NCI-H510A treated with DMSO at 0.1 percent for 48 hours (cell line): ENCODE measurements around the gene PCSK6.
"Not testable (repeated sequence)": the region's sequence is repeated elsewhere in the genome, so short reads cannot be mapped to it uniquely, and the experiment has no call there.

Experiments used
- DNase-seq: peaks from one replicate; lab custom pipeline; 2025; lab: John Stamatoyannopoulos, UW

Gene PCSK6

DNA sequence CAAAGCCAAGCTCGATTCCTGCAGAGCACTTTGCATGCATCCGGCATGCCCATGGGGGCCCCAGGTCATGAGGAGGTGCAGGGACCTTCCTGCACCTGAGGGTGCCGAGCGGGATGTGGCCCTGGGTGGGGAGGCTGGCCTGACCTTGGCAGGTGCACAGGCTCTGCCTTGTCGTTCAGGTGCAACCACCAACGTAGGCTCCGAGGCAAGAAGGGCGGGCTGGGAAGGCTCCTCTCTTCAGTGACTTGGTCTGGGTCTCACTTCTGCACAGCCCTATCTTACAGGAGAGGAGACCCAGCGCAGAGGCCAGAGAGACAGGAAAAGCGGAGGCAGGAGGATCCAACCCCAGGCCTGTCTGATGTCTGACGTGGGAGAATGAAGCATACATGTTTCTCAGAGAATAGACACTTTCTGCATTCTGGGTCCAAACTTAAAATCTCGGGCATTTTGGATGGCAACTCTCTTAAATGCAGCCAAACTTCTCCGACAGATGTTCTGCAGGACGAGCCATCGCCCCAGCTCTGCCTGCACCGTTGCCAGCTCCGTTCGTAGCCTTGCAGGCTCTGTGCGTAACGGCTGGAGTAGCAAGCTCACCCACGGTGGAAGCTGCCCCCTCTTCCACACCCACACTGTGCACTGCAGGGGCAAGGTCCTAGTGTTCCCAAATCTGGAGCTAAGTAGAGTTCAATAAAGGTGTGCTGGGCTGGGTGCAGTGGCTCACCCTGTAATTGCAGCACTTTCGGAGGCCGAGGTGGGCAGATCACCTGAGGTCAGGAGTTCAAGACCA, 133.6 kb downstream of the PCSK6 start:
- DNase-seq, result no peak

- no peak for DNase-seq
Observed at GRCh38 chr15:101354891-101355623, 134.4 kb downstream of the PCSK6 start.

GRCh38 chr15:101353240-101353639, 136.3 kb downstream of the PCSK6 start:
- DNase-seq, result no peak

DNA sequence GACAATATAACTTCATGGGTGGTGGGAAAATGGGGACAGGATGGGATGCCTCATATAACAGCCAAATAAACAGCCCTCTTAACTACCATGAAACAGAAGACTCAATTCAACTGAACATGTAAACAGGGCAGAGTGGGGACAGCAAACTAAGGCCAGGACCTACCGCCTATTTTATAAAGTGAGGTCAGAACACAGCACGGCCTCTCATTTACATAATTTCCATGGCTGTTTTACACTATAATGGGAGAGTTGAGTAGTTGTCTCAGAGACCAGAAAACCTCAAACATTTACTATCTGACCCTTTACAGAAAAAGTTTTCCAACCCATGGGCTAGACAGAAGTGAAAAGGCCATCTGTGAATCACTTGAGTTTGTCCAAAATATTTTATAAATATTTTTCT, 137.8 kb downstream of the PCSK6 start:
- DNase-seq, result no peak

GRCh38 chr15:101349047-101349951, 140.2 kb downstream of the PCSK6 start:
- no peak for DNase-seq

GRCh38 chr15:101348643-101349042, 140.9 kb downstream of the PCSK6 start:
- no peak for DNase-seq

DNA sequence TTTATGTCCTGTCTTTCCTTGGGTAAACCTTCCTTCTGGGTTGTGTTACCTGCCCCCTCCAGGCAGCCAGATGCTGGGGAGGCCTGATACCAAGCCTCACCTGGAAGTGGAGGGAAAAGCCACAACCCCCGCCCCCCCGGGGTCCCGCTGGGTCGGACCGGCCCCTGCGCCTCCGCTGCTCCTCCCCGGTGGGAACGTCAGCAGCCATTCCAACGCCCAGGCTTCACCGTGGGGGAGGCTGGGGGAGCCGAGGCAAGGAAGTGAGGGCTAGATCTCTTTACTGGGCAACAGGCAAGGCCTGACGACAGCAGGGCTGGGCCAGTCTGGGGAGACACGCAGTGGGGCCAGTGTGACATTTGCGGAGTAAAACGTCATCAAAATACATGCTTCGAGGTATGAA, 141.5 kb downstream of the PCSK6 start:
- no peak for DNase-seq

DNA sequence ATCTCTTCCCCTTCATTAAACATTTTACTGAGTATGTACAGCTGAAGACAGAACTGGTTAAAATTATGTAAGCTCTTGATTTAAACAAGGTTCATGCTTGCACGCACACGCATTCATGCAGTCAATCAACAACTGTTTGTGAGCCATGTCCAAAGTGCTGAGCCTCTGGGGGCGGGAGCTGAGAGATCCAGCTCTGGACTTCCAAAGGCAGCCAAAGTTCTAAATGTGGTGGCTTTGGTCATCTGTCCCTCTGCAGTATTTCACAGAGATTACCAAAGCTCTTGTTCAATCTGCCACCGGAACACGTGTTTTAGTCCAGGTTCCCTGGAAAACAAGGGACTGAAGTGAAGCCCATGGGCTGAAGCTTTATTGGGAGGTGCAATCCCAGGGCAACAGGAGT, 142.1 kb downstream of the PCSK6 start:
- DNase-seq, result no peak

- DNase-seq, result no peak
Observed at GRCh38 chr15:101346928-101347327, 142.6 kb downstream of the PCSK6 start.

DNA sequence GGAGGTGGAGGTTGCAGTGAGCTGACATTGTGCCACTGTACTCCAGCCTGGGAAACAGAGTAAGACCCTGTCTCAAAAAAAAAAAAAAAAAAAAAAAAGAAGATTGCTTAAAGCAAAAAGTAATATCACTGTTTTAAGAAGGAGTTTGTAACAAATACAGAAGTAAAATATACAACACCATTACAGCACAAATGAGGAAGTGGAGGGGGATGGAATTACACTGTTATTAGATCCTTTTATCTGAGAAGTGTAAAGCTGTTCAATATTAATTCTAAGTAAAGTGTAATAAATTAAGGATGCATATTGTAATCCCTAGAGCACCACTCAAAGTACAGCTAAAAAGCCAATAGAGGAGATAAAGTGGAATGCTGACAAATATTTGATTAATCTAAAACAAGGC, 147.5 kb downstream of the PCSK6 start:
- DNase-seq, result no peak

DNA sequence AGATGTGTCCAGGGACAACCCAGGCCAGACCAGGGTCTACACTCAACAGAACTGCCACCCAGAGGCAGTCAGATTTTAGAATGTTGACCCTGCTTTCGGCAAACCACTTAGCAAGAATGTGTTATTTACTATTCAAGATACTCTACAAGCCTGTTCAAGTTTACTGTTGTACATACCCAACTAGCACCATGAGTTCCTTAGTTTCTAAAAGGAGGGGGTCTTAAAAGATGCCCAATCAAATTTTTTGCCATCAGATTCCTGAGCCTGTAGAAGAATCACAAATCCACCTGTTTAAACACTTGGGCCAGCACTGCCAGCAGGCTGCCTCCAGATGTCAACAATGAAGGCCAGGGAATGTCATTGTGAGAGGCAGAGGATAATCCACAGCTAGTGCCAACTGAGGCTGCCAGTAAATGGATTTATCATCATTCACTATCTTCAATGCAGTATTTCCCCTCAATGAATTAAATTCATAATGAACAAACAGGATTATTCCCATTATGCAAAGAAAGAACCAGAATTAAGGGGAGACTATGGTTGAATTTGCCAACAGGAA, 150.9 kb downstream of the PCSK6 start:
- no peak for DNase-seq

DNA sequence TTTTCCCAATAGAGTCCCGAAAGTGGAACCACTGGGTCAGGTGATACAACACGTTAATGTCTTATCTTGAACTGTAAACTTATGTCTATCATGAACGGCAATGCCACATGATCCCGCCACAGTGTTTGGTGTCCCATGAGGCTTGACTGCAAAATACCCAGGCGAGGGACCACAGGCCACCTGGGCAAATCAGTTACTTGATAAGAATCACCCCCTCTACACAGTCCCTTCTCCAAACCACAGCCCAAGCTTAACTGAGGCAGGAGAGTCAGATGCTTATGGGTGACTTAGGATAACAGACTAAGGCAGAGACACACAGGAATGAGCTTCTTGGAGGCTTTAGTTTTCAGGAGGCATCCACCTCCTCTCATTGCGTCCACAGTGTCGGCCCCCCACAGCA, 151.5 kb downstream of the PCSK6 start:
- DNase-seq, result no peak

DNA sequence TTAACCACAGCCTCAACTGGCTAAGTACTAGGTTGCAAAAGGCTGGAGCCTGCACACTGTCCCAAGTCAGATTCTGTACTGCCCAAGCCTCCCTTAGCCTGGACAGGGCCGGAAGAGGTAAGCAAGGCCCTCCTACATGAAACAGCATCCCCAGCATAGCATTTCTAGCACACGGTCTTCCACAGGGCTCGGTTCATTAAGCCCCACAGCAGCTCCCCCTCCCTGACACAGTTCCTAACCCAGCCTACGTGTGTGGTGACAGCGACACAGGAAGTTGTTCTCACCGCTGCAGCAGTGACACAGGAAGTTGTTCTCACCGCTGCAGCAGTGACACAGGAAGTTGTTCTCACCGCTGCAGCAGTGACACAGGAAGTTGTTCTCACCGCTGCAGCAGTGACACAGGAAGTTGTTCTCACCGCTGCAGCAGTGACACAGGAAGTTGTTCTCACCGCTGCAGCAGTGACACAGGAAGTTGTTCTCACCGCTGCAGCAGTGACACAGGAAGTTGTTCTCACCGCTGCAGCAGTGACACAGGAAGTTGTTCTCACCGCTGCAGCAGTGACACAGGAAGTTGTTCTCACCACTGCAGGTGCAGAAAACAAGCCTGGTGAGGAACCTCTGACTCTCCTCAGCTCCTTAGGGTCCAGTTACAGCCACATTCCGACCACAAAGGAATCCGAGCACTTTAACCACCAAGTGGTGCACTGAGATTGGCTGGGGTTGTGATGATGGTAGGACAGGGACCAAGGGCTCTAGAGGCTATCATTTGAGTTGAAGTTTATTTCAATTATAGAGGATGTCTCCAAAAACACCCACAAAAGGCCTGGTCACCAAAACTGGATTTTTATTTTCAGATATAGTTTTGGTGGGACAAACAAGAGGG, 155.4 kb downstream of the PCSK6 start:
- not testable (repeated sequence) for DNase-seq

DNA sequence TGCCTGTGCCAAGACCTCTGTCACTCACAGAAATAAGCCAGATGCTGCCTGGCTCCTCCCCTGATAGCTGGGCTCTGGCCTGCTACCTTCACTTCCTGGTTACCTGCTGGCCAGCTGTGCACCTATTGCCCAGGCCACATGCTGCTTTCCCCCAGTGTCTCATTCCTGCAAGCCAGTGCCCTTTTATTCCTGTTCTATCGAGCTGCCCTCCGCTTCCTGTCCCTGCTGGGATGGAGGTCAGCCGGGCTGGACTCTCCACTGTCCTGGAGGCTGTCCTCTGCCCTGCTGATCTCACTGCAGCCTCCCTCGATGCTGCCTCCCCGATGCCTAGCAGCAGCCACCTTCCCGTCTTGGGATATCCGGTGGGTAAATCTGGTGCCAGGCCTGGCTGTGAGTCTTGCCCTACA, 157.4 kb downstream of the PCSK6 start:
- no peak for DNase-seq

- DNase-seq, result no peak
Observed at GRCh38 chr15:101329867-101330380, 159.6 kb downstream of the PCSK6 start.

DNA sequence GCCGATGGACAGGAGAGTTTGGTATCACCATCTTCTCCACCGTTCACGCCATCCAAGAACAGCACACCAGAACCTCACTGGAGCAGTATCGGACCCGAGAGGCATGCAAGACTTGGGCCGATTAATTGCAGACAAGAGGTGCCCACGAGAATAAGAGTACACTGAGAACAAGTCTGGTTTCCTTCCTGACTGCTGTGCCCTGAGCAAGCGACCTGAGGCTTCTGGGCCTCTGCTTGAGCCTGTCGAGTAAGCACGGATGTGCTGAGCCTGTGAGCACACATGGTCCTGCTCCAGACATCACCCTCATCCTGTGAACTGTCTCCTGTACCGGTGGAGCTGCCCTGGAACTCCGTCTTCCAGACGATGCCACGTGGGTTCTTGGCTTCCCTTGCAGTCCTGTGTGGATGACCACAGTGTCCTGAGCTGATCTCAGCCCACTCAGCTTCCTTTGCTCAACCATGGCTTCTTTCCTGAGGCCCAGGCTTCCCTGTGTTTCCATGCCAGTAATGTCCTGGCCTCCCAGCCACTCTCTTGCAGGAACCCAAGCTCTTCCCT, 160.1 kb downstream of the PCSK6 start:
- no peak for DNase-seq

- DNase-seq, result no peak
Observed at GRCh38 chr15:101328001-101328400, 161.5 kb downstream of the PCSK6 start.

DNA sequence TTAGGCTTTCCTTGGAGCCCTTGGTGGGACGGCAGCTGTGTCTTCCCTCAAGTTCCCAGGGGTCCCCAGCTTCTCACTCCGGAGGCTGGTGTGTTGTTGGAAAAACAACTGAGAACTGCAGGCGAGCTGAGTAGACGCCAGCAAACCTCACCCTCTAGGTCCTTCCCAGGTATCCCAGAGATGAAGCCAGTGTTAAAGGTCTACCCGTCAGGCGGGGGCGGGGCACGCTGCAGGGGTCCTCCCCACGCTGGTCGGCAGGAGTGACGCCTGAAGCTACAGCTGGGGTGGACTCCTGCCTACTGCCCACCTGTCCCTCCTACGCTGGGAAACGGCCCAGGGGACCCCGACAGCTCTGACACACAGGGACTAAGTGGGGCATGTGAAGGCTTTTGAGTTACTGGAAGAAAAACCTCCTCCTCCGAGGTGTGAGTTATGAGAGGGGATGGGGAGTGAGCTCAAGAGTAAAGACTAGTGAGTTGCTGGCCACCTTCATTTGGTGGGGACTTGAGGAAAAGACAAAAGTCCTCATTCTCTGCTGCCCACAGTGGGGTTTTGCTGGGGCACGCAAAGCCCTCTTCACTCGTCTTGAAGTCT, 162.3 kb downstream of the PCSK6 start:
- no peak for DNase-seq

GRCh38 chr15:101326462-101327146, 162.9 kb downstream of the PCSK6 start:
- no peak for DNase-seq

- DNase-seq, result no peak
Observed at GRCh38 chr15:101326026-101326315, 163.5 kb downstream of the PCSK6 start.
